ENCODE measurements around the gene OCA2. TPM values are rescaled to one million over a fixed set of nuclear protein-coding genes. Genes with fewer than 3 reads are reported as not detected.

OCA2 gene
- polyA plus RNA-seq, 3 donors = not detected

- H3K4me2 ChIP-seq (replicated peaks; ENCODE audit: extremely low read depth, low read length, poor library complexity, severe bottlenecking) = no peak overlapping the region
- H3K27me3 ChIP-seq (ENCODE audit: control insufficient read depth in 2 of 2, insufficient read depth in 2 of 2, low read length in 2 of 2) = no peaks in the 10 kb centered on the region
- Mint-ChIP-seq H3K4me3 (no peak overlapping the region), H3K4me1 (no peaks in the 10 kb centered on the region), H3K27me3 (ENCODE audit: low read depth in 3 of 3) (peaks cover 0 to 2% (median 0%) of the 10 kb centered on the region in 3 donors), H3K27ac (no peak overlapping the region), H3K9me3 (peaks cover 22 to 49% (median 39%) of the 10 kb centered on the region in 7 donors), H3K36me3 (no peaks in the 10 kb centered on the region)
- no peaks in the 10 kb centered on the region for H4K20me1 ChIP-seq (ENCODE audit: insufficient read depth, low read length)
- H3K79me2 ChIP-seq (ENCODE audit: insufficient read depth, low read length) = no peaks in the 10 kb centered on the region
- DNase-seq = no peak
- H3K27ac ChIP-seq (ENCODE audit: low read depth in 1 of 2, low read length in 2 of 2) = no peak overlapping the region
- no peak for TF ChIP-seq CTCF (IDR thresholded peaks at IDR 0.05)
- peaks cover 63 to 75% of the 10 kb centered on the region in 2 donors for H3K9me3 ChIP-seq (replicated peaks in 1 of 2; ENCODE audit: control insufficient read depth in 1 of 2, insufficient read depth in 1 of 2, low read length in 2 of 2)
- no peak overlapping the region for H3K9ac ChIP-seq (ENCODE audit: insufficient read depth, low read length, poor library complexity, severe bottlenecking)
- WGBS (ENCODE audit: insufficient coverage) = 100% methylated on average over 3 of the region's 5 CpGs
- no peak overlapping the region for H2AFZ ChIP-seq (ENCODE audit: insufficient read depth, low read depth, low read length, poor library complexity, severe bottlenecking)
- intact Hi-C loops (cut with micrococcal nuclease) = no loop called here
- H3K36me3 ChIP-seq (replicated peaks in 1 of 2; ENCODE audit: control insufficient read depth in 1 of 2, insufficient read depth in 2 of 2, low read length in 2 of 2) = no peaks in the 10 kb centered on the region
- no peaks in the 10 kb centered on the region for H3K4me1 ChIP-seq (ENCODE audit: control insufficient read depth in 1 of 2, insufficient read depth in 2 of 2, low read length in 2 of 2)
- H3K4me3 ChIP-seq (replicated peaks in 1 of 3; ENCODE audit: low read depth in 2 of 3, low read length in 3 of 3) = no peak overlapping the region
Measured at GRCh38 chr15:27899583-27900285, 199.4 kb downstream of the OCA2 start.

- Mint-ChIP-seq H3K27ac (no peak overlapping the region), H3K27me3 (ENCODE audit: low read depth in 3 of 3) (no peaks in the 10 kb centered on the region), H3K4me1 (no peaks in the 10 kb centered on the region), H3K9me3 (peaks cover 20 to 42% (median 34%) of the 10 kb centered on the region in 7 donors), H3K36me3 (no peaks in the 10 kb centered on the region), H3K4me3 (no peak overlapping the region)
- no peak overlapping the region for H3K4me2 ChIP-seq (replicated peaks; ENCODE audit: extremely low read depth, low read length, poor library complexity, severe bottlenecking)
- H3K4me3 ChIP-seq (replicated peaks in 1 of 3; ENCODE audit: low read depth in 2 of 3, low read length in 3 of 3) = no peak overlapping the region
- no peak for TF ChIP-seq CTCF (IDR thresholded peaks at IDR 0.05)
- H3K4me1 ChIP-seq (ENCODE audit: control insufficient read depth in 1 of 2, insufficient read depth in 2 of 2, low read length in 2 of 2) = no peaks in the 10 kb centered on the region
- H2AFZ ChIP-seq (ENCODE audit: insufficient read depth, low read depth, low read length, poor library complexity, severe bottlenecking) = no peak overlapping the region
- intact Hi-C loops (cut with micrococcal nuclease) = no loop called here
- DNase-seq = no peak
- H3K79me2 ChIP-seq (ENCODE audit: insufficient read depth, low read length) = no peaks in the 10 kb centered on the region
- no peak overlapping the region for H3K27ac ChIP-seq (ENCODE audit: low read depth in 1 of 2, low read length in 2 of 2)
- WGBS (ENCODE audit: insufficient coverage) = 81% methylated on average over 8 of the region's 9 CpGs
- peaks cover 53 to 66% of the 10 kb centered on the region in 2 donors for H3K9me3 ChIP-seq (replicated peaks in 1 of 2; ENCODE audit: control insufficient read depth in 1 of 2, insufficient read depth in 1 of 2, low read length in 2 of 2)
- H3K36me3 ChIP-seq (replicated peaks in 1 of 2; ENCODE audit: control insufficient read depth in 1 of 2, insufficient read depth in 2 of 2, low read length in 2 of 2) = no peaks in the 10 kb centered on the region
- no peak overlapping the region for H3K9ac ChIP-seq (ENCODE audit: insufficient read depth, low read length, poor library complexity, severe bottlenecking)
- no peaks in the 10 kb centered on the region for H4K20me1 ChIP-seq (ENCODE audit: insufficient read depth, low read length)
- H3K27me3 ChIP-seq (ENCODE audit: control insufficient read depth in 2 of 2, insufficient read depth in 2 of 2, low read length in 2 of 2) = no peaks in the 10 kb centered on the region
Measured at GRCh38 chr15:27897481-27897880, 201.6 kb downstream of the OCA2 start.
